ENCODE data around the gene HERPUD1. TPM values are rescaled to one million over a fixed set of nuclear protein-coding genes. Genes with fewer than 3 reads are reported as not detected.
"Not testable (repeated sequence)": the region's sequence is repeated elsewhere in the genome, so short reads cannot be mapped to it uniquely, and the experiment has no call there.

Gene HERPUD1
- total and polyA plus RNA-seq, 4 donors = 52.5 to 173 (median 108) TPM

DNA sequence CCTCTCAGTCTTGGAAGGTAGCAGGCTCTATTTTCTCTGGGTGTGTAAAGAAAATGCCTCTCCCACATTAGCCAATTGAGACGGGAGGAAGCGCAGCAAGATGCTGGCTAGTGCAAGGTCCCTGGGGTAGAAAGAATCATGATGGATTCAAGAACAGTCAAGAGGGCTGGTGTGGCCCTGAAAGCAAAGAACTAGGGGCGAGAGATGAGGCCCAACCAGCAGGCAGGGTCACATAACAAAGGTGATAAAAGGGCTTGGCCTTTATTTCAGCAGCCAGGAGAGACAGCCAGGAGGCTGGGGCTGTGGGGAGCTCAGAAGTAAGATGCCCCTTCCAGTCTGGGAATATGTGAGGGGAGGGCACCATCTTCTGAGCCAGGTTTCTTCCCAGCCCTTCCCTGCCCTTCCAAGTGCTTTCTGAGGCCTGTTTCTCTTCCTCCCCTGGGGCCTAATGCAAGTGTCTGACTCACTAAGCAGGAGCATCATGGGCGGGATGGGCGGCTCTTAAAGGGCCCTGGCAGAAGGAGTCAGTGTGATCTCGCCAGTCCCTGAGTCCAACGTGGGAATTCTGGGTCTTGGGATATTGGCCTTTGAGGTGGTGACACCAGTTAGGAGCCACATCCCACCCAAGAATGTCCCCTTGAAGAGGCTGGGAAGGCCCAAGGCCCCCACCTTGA is 53.5 kb downstream of the HERPUD1 start:
- intact Hi-C loops (cut with DNase I) = loop anchor here in 1 of 2 donors (5.0 kb wide), 1 partner anchor 53 kb away; the partner anchor contains the start of gene HERPUD1
- Histone ChIP-seq H3K36me3 (ENCODE audit: control insufficient read depth in 1 of 2, insufficient read depth in 2 of 2, low read length in 1 of 2) (no peaks in the 10 kb centered on the region), H3K27ac (ENCODE audit: low read depth in 1 of 2, low read length in 2 of 2) (no peak overlapping the region), H3K4me3 (ENCODE audit: low read length in 2 of 2) (no peak overlapping the region), H3K27me3 (ENCODE audit: control insufficient read depth in 1 of 2, insufficient read depth in 2 of 2, low read length in 1 of 2) (no peaks in the 10 kb centered on the region), H3K9me3 (ENCODE audit: control insufficient read depth, low read length) (no peaks in the 10 kb centered on the region), H3K4me1 (ENCODE audit: control insufficient read depth in 1 of 2, insufficient read depth in 2 of 2, low read length in 2 of 2) (no peaks in the 10 kb centered on the region)
- DNase-seq (peak; percentile 85 to 88), ATAC-seq (ENCODE audit: low FRiP score) (peak; percentile 61)
- 53% methylated on average over 7 of the region's 7 CpGs for WGBS, 2 donors

DNA sequence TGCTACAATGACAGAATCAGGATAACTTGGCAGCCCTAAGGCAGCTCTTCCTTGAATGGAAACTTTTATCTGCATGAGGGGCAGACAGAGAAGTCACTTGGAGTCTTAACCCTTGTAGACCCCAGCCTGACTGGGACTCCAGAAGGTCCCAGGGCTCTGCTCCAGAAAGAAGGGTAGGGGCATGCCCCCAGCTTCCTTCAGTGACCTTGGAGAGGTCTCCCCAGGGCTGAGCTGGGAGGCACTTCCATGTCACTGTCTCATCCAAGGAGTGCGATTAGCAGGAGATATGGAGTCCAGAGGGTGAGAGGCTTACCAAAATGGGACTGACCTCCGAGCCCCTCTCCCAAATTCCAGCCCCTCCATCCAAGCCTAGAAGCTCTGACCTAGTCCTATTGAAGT is 54.0 kb downstream of the HERPUD1 start:
- WGBS, 2 donors = 68 to 93% methylated on average over 2 of the region's 2 CpGs
- DNase-seq (peak; percentile 9 to 26), ATAC-seq (ENCODE audit: low FRiP score) (no peak)
- H3K27me3 ChIP-seq (ENCODE audit: control insufficient read depth in 1 of 2, insufficient read depth in 2 of 2, low read length in 1 of 2) = no peaks in the 10 kb centered on the region
- intact Hi-C loops (cut with DNase I) = loop anchor here in 1 of 2 donors (5.0 kb wide), 1 partner anchor 54 kb away; the partner anchor contains the start of gene HERPUD1
- H3K36me3 ChIP-seq (ENCODE audit: control insufficient read depth in 1 of 2, insufficient read depth in 2 of 2, low read length in 1 of 2) = no peaks in the 10 kb centered on the region
- H3K4me3 ChIP-seq (ENCODE audit: low read length in 2 of 2) = no peak overlapping the region
- H3K4me1 ChIP-seq (ENCODE audit: control insufficient read depth in 1 of 2, insufficient read depth in 2 of 2, low read length in 2 of 2) = no peaks in the 10 kb centered on the region
- no peaks in the 10 kb centered on the region for H3K9me3 ChIP-seq (ENCODE audit: control insufficient read depth, low read length)
- H3K27ac ChIP-seq (ENCODE audit: low read depth in 1 of 2, low read length in 2 of 2) = no peak overlapping the region

DNA sequence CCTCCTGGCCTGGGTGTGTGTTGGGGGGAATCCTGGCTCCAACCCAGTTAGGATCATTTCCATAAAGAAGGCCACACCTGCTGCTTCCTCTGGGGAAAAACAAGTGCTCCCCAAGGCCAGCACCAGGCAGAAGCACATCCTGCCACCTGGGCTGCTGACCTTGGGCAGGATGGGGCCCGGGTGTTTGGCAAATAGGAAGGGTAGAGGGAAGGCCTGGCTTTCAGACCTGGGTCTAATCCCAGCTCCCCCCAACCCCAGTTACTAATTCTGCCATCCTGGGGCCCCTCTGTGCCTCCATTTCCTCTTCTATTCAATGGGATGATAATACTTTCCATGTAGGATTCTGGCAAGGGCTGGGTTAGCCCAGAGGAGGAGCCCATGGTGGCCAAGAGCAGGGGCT is 54.4 kb downstream of the HERPUD1 start:
- DNase-seq (peak; percentile 16 to 37), ATAC-seq (ENCODE audit: low FRiP score) (no peak)
- H3K36me3 ChIP-seq (ENCODE audit: control insufficient read depth in 1 of 2, insufficient read depth in 2 of 2, low read length in 1 of 2) = no peaks in the 10 kb centered on the region
- 100% methylated on average over 1 of the region's 1 CpG for WGBS, 2 donors
- intact Hi-C loops (cut with DNase I) = loop anchor here in 1 of 2 donors (5.0 kb wide), 1 partner anchor 54 kb away; the partner anchor contains the start of gene HERPUD1
- H3K4me1 ChIP-seq (ENCODE audit: control insufficient read depth in 1 of 2, insufficient read depth in 2 of 2, low read length in 2 of 2) = no peaks in the 10 kb centered on the region
- H3K4me3 ChIP-seq (ENCODE audit: low read length in 2 of 2) = no peak overlapping the region
- no peak overlapping the region for H3K27ac ChIP-seq (ENCODE audit: low read depth in 1 of 2, low read length in 2 of 2)
- H3K9me3 ChIP-seq (ENCODE audit: control insufficient read depth, low read length) = no peaks in the 10 kb centered on the region
- no peaks in the 10 kb centered on the region for H3K27me3 ChIP-seq (ENCODE audit: control insufficient read depth in 1 of 2, insufficient read depth in 2 of 2, low read length in 1 of 2)

DNA sequence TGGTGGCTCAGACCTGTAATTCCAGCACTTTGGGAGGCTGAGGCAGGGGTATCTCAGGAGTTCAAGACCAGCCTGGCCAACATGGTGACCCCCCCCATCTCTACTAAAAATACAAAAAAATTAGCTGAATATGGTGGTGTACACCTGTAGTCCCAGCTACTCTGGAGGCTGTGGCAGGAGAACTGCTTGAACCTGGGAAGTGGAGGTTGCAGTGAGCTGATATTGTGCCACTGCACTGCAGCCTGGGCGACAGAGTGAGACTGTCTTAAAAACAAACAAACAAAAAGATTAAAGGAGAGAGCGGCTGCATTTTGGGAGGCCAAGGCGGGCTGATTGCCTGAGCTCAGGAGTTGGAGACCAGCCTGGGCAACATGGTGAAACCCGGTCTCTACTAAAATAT is 55.0 kb downstream of the HERPUD1 start:
- 93 to 95% methylated on average over 4 of the region's 4 CpGs for WGBS, 2 donors
- not testable (repeated sequence) for H3K9me3 ChIP-seq (ENCODE audit: control insufficient read depth, low read length); ATAC-seq (ENCODE audit: low FRiP score); H3K36me3 ChIP-seq (ENCODE audit: control insufficient read depth in 1 of 2, insufficient read depth in 2 of 2, low read length in 1 of 2); H3K27ac ChIP-seq (ENCODE audit: low read depth in 1 of 2, low read length in 2 of 2); H3K4me3 ChIP-seq (ENCODE audit: low read length in 2 of 2); H3K4me1 ChIP-seq (ENCODE audit: control insufficient read depth in 1 of 2, insufficient read depth in 2 of 2, low read length in 2 of 2); H3K27me3 ChIP-seq (ENCODE audit: control insufficient read depth in 1 of 2, insufficient read depth in 2 of 2, low read length in 1 of 2)
- peak; percentile 12 to 50 for DNase-seq
- intact Hi-C loops (cut with DNase I) = loop anchor here in 1 of 2 donors (5.0 kb wide), 1 partner anchor 55 kb away; the partner anchor contains the start of gene HERPUD1

DNA sequence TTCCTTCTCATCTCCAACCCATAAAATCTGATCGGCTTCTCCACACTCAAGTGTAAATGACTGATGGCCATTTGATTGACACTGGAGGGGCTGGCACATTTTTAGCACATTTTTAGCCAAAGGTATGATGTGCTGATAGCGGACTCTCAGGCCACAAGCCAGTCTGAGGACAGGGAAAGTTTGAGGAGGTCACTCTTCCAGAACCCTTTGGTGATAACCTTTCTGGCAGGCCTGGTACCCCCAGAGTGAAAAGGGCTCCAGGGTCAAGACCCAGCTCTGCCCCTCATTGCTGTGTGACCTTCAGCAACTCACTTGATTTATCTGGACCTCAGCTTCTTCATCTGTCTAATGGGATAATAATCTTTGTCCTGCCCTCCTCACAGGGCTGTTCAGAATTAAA is 55.8 kb downstream of the HERPUD1 start:
- H3K4me1 ChIP-seq (ENCODE audit: control insufficient read depth in 1 of 2, insufficient read depth in 2 of 2, low read length in 2 of 2) = no peaks in the 10 kb centered on the region
- DNase-seq = peak; percentile 17 to 29
- ATAC-seq (ENCODE audit: low FRiP score) = no peak
- H3K27ac ChIP-seq (ENCODE audit: low read depth in 1 of 2, low read length in 2 of 2) = no peak overlapping the region
- no peaks in the 10 kb centered on the region for H3K27me3 ChIP-seq (ENCODE audit: control insufficient read depth in 1 of 2, insufficient read depth in 2 of 2, low read length in 1 of 2)
- 95 to 97% methylated on average over 2 of the region's 2 CpGs for WGBS, 2 donors
- no peaks in the 10 kb centered on the region for H3K36me3 ChIP-seq (ENCODE audit: control insufficient read depth in 1 of 2, insufficient read depth in 2 of 2, low read length in 1 of 2)
- no peak overlapping the region for H3K4me3 ChIP-seq (ENCODE audit: low read length in 2 of 2)
- intact Hi-C loops (cut with DNase I) = loop anchor here in 1 of 2 donors (5.0 kb wide), 1 partner anchor 55 kb away; the partner anchor contains the start of gene HERPUD1
- H3K9me3 ChIP-seq (ENCODE audit: control insufficient read depth, low read length) = no peaks in the 10 kb centered on the region

DNA sequence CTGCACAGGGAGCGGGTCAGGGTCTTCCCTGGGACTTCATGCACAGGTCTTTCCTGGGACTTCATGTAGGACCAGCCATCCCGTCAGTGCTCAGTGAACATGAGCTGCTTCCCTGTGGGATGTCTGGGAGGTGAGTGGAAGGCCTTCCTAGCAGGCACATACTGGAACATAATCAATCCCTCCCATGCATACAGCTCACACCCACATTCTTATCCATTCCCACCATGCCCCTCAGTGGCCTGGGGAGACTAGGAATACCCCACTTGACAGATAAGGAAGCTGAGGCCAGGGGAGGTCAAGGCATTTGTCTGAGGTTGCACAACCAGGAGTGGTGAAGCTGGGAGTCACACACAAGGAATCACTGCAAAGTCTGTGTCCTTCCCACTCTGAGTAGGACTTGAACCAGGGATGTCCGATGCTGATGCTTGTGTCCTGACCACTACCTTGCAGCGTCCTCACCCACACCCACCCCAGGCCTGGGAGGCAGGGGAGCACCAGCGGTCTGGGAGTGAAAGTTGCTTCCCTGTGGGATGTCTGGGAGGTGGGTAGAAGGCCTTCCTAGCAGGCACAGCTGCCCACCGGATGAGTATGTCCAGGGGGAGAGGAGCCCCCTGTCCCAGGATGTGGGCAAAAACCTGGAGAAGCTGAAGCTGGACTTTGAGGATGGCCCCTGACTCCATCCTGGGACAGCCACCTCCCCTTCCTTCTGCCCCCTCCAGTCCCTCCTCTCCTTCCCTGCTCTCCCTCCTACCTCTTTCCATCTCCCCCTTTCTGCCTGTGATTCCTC is 56.4 kb downstream of the HERPUD1 start:
- Histone ChIP-seq H3K4me3 (ENCODE audit: low read length in 2 of 2) (no peak overlapping the region), H3K36me3 (ENCODE audit: control insufficient read depth in 1 of 2, insufficient read depth in 2 of 2, low read length in 1 of 2) (no peaks in the 10 kb centered on the region), H3K27ac (ENCODE audit: low read depth in 1 of 2, low read length in 2 of 2) (peak overlapping the region in 1 of 2 donors; percentile 35), H3K4me1 (ENCODE audit: control insufficient read depth in 1 of 2, insufficient read depth in 2 of 2, low read length in 2 of 2) (no peaks in the 10 kb centered on the region), H3K27me3 (ENCODE audit: control insufficient read depth in 1 of 2, insufficient read depth in 2 of 2, low read length in 1 of 2) (no peaks in the 10 kb centered on the region), H3K9me3 (ENCODE audit: control insufficient read depth, low read length) (no peaks in the 10 kb centered on the region)
- 88 to 90% methylated on average over 6 of the region's 6 CpGs for WGBS, 2 donors
- intact Hi-C loops (cut with DNase I) = loop anchor here in 1 of 2 donors (5.0 kb wide), 1 partner anchor 56 kb away; the partner anchor contains the start of gene HERPUD1
- peak; percentile 1 for ATAC-seq (ENCODE audit: low FRiP score)
- DNase-seq = peak; percentile 44 to 69

DNA sequence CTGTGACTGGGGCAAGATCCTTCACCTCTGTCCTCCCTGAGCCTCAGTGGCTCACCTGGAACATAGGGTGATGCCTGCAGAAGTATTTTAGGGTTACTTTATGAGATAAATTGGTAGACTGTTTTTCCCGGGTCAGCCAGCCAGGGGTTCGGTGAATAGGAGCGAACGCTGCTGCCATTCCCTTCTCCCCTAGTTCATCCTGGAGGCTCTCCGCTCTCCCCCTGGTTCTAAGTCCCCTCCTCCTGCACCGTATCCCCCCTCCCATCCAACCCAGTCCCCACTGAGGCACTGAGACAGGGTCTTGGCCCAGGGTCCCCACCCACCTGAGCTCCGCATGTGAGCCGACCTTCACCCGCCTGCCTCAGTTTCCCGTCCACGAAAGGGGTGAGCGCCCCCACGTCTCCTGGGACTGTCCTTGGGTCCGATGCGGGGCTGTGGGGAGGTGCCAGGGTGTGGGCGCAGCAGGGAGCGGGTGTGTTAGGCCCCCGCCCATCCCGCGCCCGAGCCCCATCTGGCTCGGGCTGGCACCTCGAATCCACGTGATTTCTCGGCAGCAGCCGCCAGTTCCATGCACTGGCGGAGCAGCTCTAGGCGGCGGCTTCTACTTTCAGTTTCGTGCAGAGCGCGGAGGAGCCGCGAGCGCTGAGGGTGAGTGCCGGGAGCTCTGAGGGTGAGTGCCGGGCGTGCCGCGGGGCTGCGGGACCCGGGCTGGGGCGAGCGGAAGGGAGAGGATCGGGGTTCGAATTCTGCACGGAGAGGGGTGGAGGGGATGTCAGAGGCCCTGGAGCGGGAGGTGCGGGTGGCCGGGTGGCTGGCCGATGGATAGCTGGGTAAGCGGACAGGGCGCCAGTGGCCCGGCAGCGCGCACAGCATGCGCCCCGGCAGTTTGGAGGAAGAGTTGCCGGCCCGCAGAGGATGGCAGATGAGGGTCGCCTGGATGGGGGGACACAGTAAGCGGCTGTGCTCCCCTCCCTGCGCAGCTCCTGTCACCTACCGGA is 57.3 kb downstream of the HERPUD1 start, which contains the start of gene NLRC5:
NLRC5 (plus strand) TSS at position 610 of the 998 bp plus-strand sequence. CDS start 31,156 bp downstream, outside the sequence.
- no peaks in the 10 kb centered on the region for H3K9me3 ChIP-seq (ENCODE audit: control insufficient read depth, low read length)
- no peaks in the 10 kb centered on the region for H3K4me1 ChIP-seq (ENCODE audit: control insufficient read depth in 1 of 2, insufficient read depth in 2 of 2, low read length in 2 of 2)
- ATAC-seq (ENCODE audit: low FRiP score) = peak; percentile 93
- peak within 1 kb of the TSS; percentile 69 to 77 for H3K4me3 ChIP-seq (ENCODE audit: low read length in 2 of 2)
- H3K36me3 ChIP-seq (ENCODE audit: control insufficient read depth in 1 of 2, insufficient read depth in 2 of 2, low read length in 1 of 2) = no peaks in the 10 kb centered on the region
- WGBS, 2 donors = 4% methylated on average over 57 to 64 of the region's 64 CpGs
- peak; percentile 94 to 96 for DNase-seq
- no peaks in the 10 kb centered on the region for H3K27me3 ChIP-seq (ENCODE audit: control insufficient read depth in 1 of 2, insufficient read depth in 2 of 2, low read length in 1 of 2)
- H3K27ac ChIP-seq (ENCODE audit: low read depth in 1 of 2, low read length in 2 of 2) = peak within 1 kb of the TSS in 1 of 2 donors; percentile 57
- intact Hi-C loops (cut with DNase I) = loop anchor here in 1 of 2 donors (5.0 kb wide), 1 partner anchor 57 kb away; the partner anchor contains the start of gene HERPUD1

Data from aorta (tissue), 5 donors.